Peyer's patch (tissue), 4 donors: ENCODE data around the gene MTCL1. TPM values are rescaled to one million over a fixed set of nuclear protein-coding genes. Genes with fewer than 3 reads are reported as not detected.

Experiments used
- DNase-seq, 3 donors: peaks; one replicate each; pipeline ENCODE4 v3.0.0-alpha.2; 2017 to 2019
- H3K27ac ChIP-seq, 4 donors: fragments of 200-600 bp; sonication (generic); one replicate each; pipeline ENCODE4 v1.5.1; 2016 to 2019
- H3K27me3 ChIP-seq, 2 donors: fragments of 200-600 bp; sonication (generic); one replicate each; pipeline ENCODE4 v1.5.1; 2019
- H3K36me3 ChIP-seq, 3 donors: fragments of 200-600 bp; sonication (generic); one replicate each; pipeline ENCODE4 v1.5.1; 2016 to 2019
- H3K4me1 ChIP-seq, 4 donors: fragments of 200-600 bp; sonication (generic); one replicate each; pipeline ENCODE4 v1.5.1; 2016 to 2019
- H3K4me3 ChIP-seq, 4 donors: fragments of 200-600 bp; sonication (generic); 1 replicate in 3 of 4; 2 replicates in 1 of 4; pipeline ENCODE4 v1.5.1; 2016 to 2019; ENCODE audit warnings: mild to moderate bottlenecking in 1 of 4
- H3K9me3 ChIP-seq, 4 donors: fragments of 200-600 bp; sonication (generic); one replicate each; pipeline ENCODE4 v1.5.1; 2016 to 2019; ENCODE audit warnings: mild to moderate bottlenecking in 1 of 4
- CTCF ChIP-seq, 6 experiments: fragments of 450-650 bp in 4 of 6; fragments of 200-600 bp in 2 of 6; sonication (generic) in 1 of 6; IDR thresholded peaks; one replicate each; pipeline ENCODE4 v1.5.1; 2017 to 2019; ENCODE audit warnings: antibody characterized with exemption in 6 of 6, mild to moderate bottlenecking in 3 of 6, moderate library complexity in 1 of 6
- POLR2A ChIP-seq, 2 donors: fragments of 450-650 bp; IDR thresholded peaks; one replicate each; pipeline ENCODE4 v1.5.1; 2017; ENCODE audit warnings: antibody characterized with exemption in 2 of 2, mild to moderate bottlenecking in 2 of 2, moderate library complexity in 2 of 2
- total RNA-seq, 4 donors: library from RNA; depleted of rRNA; stranded (reverse); fragments of >200 nt; gene quantifications; one replicate each; pipeline ENCODE4 v1.1.0, GENCODE V29; 2016

MTCL1 gene
- total RNA-seq, 4 donors from 2014 or later: 4.2 to 27.2 (median 6.3) TPM

DNA sequence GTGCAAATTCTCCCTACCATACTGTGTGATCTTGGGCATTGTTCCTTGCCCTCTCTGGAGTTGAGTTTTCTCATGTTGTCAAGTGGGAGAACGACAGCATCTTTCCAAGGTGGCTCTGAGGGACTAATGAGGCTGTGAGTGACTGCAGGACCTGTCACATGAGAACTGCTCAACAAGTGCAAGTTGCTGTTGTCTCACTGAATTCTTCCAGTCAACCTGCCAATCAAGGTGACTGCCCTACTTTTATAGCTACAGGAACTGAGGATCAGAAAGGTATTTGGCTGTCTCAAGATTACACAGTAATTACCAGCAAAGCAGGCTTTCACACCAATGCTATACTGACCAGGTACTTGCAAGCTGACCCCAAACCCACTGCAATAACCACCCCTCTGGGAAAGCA is 137.6 kb downstream of the MTCL1 start:
- TF ChIP-seq POLR2A (IDR thresholded peaks at IDR 0.05): no peak
- TF ChIP-seq CTCF (IDR thresholded peaks at IDR 0.05): no peak
- DNase-seq: no peak
- H3K36me3 ChIP-seq: no peaks in the 10 kb centered on the region
- no peak overlapping the region for H3K4me3 ChIP-seq
- no peaks in the 10 kb centered on the region for H3K4me1 ChIP-seq
- no peaks in the 10 kb centered on the region for H3K9me3 ChIP-seq
- no peak overlapping the region for H3K27ac ChIP-seq
- no peaks in the 10 kb centered on the region for H3K27me3 ChIP-seq

DNA sequence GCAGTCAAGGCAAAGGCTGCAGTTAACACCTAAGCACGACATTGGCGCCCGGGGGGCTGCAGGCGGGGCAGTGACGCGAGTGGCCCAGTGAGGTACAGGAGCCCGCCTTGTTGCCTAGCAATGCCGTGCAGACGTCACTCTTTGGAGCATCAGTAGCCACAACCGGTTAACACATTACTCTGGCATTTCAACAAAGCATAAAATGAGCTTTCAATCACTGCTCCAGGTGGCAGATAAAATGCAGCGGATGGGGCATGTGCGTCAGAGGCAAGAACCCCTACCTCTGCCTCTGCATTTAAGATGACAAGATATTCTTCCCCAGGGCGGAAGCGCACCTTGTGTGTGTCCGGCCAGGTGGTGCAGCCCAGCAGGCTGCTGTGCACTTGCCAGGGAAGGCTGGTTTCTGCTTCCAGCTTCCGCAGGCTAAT is 139.4 kb downstream of the MTCL1 start:
- no peak for DNase-seq
- no peak for TF ChIP-seq CTCF (IDR thresholded peaks at IDR 0.05)
- TF ChIP-seq POLR2A (IDR thresholded peaks at IDR 0.05): no peak
- no peaks in the 10 kb centered on the region for H3K36me3 ChIP-seq

GRCh38 chr18:8845506-8845905 is 140.2 kb downstream of the MTCL1 start:
- no peak for TF ChIP-seq CTCF (IDR thresholded peaks at IDR 0.05)
- Histone ChIP-seq H3K36me3 (no peaks in the 10 kb centered on the region), H3K27ac (no peak overlapping the region), H3K4me3 (no peak overlapping the region), H3K27me3 (no peaks in the 10 kb centered on the region), H3K4me1 (no peaks in the 10 kb centered on the region), H3K9me3 (peaks cover 0 to 5% (median 0%) of the 10 kb centered on the region in 4 donors)
- DNase-seq: no peak

More for the DNA sequence above, 139.4 kb downstream of the MTCL1 start:
- Histone ChIP-seq H3K4me1 (no peaks in the 10 kb centered on the region), H3K27me3 (no peaks in the 10 kb centered on the region), H3K4me3 (no peak overlapping the region), H3K9me3 (no peaks in the 10 kb centered on the region), H3K27ac (no peak overlapping the region)

- DNase-seq: no peak
- Histone ChIP-seq H3K9me3 (peaks cover 0 to 5% (median 0%) of the 10 kb centered on the region in 4 donors), H3K4me1 (no peaks in the 10 kb centered on the region), H3K27me3 (no peaks in the 10 kb centered on the region), H3K36me3 (no peaks in the 10 kb centered on the region), H3K4me3 (no peak overlapping the region), H3K27ac (no peak overlapping the region)
- no peak for TF ChIP-seq POLR2A (IDR thresholded peaks at IDR 0.05)
- TF ChIP-seq CTCF (IDR thresholded peaks at IDR 0.05): no peak
These were observed 141.9 kb downstream of the MTCL1 start for GRCh38 chr18:8847066-8847755.

DNA sequence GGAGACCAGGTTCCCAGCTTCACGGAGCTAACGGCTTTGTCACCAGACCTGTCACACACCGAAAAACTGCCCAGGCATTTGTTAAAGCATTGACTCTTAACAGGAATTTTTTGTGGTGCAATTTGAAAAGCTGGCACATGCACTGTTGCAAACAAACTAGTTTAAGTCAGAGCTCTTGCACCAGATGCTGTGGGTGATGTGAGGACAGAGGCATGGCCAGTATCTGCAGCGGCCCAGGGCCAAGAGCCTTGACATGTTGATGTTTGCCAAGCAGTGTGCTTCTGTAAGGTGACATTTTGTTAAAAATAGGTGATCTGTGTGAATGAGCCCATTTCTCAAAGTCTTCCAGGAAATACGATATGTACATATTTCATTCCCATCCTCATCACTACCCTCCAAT is 142.5 kb downstream of the MTCL1 start:
- no peak for DNase-seq

More for the DNA sequence above, 142.5 kb downstream of the MTCL1 start:
- TF ChIP-seq CTCF (IDR thresholded peaks at IDR 0.05): no peak
- TF ChIP-seq POLR2A (IDR thresholded peaks at IDR 0.05): no peak
- Histone ChIP-seq H3K27ac (no peak overlapping the region), H3K4me3 (no peak overlapping the region), H3K27me3 (no peaks in the 10 kb centered on the region), H3K9me3 (peaks cover 0 to 5% (median 0%) of the 10 kb centered on the region in 4 donors), H3K36me3 (no peaks in the 10 kb centered on the region), H3K4me1 (no peaks in the 10 kb centered on the region)
